HG03159 (cell line): Measurements from ENCODE around the gene THSD4.

Experiments
- ATAC-seq: cut with Tn5 transposase; IDR thresholded peaks from one replicate; pipeline ENCODE4 v1.9.1; 2021; ENCODE audit warnings: mild to moderate bottlenecking, moderate library complexity; ENCODE audit not compliant: unreplicated experiment

THSD4 gene

DNA sequence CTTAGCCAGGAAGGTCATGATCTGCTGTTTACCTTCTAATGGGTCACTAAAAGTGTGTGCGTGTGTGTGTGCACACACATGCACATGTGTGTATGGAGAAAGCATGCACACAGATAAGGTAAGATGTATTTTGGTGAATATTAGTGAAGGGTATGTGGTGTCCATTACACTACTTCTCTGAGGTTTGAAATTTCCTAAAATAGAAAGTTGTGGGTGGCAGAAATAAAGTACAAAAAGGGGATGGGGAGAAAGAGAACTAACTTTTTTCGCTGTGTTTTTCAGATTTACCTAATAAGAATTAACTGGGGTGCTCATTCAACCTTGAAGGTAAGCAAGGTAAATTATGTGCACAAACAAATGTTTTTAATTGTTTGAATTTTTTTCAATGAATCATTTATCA, 670.7 kb downstream of the THSD4 start:
- no peak for ATAC-seq

DNA sequence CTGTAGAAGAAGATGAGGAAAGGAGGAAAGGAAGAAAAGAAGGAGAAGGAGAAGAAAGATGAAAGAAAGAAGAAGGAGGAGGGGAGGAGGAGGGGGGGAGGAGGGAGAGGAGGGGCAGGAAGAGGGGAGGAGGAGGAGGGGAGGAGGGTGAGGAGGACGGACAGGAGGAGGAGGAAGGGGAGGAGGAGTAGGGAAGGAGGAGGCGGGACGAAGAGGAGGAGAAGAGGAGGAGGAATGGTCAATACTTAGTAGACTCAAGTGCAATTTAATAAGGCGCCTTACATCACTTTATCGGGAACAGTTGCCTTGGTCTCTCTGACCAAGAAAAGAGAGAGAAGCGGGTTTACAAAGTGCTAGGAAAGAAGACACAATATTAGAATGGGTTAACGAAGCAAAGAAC, 671.4 kb downstream of the THSD4 start:
- ATAC-seq: no peak

DNA sequence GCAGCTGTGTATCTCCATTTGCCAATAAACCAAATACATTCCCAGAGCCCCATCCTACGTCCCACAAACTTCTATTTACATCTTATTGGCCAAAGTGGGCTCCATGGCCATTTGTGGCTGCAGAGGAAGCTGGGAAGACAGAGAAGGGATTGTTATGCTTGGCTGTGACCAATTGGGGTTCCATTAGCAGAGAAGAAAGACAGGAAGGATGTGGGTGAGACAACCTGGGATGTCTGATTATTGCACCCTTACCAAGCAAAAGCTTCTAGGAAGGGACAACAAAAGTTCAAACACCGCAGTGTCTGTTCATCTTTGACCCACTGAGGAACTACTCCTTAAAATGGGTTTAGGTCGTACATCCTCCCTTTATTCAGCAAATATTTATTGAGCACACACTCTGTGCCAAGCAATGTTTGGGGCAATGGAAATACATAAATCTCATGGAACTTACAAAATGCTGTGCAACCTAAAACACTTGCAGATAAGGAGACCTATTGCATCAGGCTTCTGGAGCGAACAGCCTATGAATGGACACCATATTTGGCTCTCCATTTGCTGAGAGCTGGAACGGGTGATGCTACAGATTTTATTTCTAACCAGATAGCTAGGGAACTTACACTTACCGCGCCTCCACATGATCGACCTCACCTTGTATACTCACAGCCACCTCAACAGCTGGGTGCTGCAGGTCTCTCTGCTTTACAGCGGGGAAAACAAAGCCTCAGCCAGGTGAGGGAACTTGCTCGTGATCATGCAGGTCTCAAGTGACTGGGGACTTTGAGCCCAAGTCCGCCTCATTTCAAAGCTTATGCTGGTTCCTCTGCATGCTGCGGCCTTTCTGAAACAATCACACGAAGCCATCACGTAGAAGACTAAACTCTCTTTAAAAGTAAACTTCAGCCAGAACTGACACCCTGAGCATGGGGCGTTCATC, 673.6 kb downstream of the THSD4 start:
- no peak for ATAC-seq

DNA sequence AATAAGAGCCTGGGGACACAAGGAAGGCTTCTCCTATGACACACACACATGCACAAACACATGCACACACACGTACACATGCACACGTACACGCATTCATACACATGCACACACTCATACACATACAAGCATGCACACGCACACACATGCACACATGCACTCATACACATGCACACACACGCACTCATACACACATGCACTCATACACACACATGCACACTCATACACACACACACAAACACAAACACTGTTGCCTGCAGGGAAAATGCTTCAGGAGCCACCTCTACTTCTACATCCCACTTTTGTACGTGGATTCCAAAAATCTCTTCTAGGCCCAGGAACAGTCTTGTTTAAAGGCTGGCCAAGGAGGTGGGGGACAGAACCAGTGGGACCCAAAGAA, 674.3 kb downstream of the THSD4 start:
- no peak for ATAC-seq

DNA sequence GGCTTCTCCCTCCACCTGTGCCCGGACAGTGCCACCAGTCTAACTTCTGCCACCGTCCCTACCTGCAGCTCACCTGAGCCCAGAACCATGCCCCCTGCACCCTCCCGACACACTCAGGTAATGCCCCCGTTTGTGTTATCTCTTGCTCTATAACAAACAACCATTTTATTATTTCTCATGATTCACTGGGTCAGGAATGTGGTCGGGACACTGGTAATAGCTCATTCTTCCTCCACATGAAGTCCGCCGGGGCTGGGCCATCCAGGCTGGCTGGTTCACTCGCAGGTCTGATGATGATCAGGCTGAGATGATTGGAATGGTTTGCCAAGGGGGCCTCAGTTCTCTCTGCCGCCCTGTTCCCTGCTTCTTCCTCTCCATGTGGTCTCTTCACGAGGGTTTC, 674.8 kb downstream of the THSD4 start:
- ATAC-seq: no peak

DNA sequence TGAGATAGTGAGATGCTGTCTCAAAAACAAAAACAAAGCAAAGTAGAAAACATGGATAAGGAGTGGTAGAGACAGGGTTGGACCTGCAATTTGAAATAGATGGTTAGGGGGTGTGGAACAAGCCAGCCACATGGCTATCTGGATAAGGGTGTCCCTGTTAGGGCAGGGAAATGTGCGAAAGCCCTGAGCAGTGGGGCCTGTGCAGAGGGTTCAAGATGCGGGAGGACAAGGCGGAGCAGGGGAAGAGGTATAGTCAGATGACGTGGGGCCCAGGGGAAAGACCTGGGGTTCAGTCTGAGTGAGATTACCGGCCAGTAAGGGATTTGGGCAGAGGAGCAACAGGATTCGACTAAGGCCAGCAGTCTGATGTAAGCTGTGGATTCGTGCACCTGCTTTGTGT, 676.7 kb downstream of the THSD4 start:
- ATAC-seq: no peak

DNA sequence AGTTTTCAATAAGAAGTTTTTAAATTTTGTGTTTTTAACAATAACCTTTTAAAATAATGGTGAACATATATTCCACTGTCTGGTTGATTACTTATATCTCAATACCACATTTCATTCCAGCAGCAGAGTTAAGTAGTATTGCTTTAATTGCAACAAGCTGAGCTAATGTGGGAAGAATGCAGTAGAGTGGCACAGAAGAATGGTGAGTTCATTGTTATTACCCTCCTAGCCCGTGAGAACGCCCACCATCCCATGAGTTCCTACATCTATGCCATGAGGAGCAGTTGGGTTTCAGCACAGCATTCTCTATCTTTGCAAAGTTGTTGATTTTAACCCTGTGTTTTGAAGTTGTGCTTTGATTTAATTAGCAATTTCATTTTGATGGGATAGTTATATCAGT, 677.2 kb downstream of the THSD4 start:
- no peak for ATAC-seq

DNA sequence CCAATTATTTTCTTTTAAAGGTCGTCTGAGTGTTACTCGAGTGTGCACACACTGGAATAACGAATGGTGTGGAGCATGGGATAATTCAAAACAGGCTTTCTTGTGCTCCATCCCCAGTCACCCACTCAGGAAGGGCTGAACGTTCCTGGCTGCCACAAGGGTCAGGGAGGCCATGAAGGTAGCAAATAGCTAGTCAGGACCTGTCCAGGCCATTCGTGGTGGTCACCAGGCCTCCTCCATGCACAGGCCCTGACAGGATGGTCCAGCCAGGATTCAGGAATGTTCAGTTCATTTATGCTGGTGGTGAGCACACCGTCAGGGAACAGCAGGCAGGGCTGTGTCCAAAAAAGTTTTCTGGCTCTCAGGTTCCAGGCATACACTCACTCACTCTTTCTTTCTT, 683.4 kb downstream of the THSD4 start:
- no peak for ATAC-seq

DNA sequence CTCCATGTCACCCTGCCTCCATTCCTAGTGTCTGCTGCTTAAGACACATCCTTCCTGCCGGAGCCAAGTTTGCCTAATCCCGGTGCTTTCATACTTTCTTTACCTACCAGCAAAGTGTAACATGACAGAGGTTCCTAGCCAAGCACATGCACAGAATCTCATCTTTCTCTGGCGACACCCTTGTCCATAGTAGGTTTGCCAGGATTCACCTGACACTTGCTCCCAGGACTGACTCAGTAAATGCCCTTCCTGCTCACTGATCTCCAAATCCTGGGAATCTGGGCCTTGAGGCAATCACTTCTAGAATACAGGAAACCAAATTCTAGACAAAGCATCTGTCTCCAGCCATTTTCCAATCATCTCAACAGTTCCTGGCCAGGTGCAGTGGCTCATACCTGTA, 684.9 kb downstream of the THSD4 start:
- no peak for ATAC-seq

DNA sequence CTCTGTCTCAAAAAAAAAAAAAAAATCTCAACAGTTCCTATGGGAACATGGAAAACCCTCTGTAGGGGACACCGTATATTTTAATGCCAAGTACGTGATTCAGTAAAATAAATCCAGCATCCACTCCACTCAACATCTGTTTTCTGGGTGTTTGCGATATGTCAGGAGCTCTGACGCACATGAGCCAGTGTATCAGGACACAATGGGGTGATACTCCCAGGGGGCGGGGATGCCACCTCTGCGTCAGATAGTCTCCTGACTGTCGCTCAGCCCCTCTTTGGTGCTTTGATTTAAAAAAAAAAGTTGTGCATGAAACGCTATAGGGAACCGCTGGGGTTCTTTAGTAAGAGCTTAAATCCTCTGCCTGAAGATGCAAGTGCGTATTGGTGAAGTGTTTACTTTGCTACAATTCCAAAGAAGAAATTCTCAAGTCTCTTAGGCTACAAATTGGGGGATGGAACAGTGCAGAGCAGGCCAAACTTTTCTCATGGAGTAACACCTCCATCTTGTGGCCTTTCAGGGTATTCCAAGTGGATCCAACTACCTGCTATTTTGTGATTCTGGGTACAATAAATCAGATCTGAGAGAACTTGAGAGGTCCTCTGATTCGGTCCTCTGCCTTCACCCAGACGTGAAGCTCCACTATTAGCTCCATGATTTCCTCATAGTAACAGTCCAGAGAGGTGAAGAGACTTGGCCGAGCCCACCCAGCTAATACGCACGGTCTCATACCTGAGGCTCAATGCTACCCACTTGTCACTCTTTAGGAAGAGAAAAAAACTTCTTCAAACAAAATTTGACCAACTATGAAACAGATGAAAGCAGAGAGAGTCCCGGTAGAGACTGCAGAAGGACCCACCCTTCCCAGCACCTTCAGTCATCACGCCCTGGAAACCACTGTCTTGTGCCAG, 685.8 kb downstream of the THSD4 start:
- ATAC-seq: no peak

DNA sequence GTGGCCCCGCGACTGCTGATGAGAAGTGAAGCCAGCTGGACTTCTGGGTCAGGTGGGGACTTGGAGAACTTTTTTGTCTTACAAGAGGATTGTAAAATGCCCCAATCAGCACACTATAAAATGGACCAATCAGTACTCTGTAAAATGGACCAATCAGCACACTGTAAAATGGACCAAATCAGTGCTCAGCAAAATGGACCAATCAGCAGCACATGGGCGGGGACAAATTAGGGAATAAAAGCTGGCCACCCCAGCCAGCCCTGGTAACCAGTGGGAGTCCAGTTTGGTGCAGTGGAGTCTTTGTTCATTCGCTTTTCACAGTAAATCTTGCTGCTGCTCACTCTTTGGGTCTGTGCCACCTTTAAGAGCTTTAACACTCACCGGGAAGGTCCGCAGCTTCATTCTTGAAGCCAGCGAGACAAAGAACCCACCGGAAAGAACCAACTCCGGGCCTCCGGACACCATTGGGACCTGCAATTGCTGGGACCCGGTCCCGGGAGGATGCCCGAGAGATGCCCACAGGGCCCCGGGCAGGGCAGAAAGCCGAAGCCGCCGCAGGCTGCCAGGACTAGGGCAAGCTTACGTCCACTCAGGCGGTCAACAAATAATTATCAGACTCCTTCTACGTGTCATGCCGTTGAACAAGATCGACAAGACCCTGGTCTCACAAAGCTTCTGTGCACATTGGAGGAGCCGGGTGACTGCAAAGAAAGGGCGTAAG, 686.8 kb downstream of the THSD4 start:
- no peak for ATAC-seq

DNA sequence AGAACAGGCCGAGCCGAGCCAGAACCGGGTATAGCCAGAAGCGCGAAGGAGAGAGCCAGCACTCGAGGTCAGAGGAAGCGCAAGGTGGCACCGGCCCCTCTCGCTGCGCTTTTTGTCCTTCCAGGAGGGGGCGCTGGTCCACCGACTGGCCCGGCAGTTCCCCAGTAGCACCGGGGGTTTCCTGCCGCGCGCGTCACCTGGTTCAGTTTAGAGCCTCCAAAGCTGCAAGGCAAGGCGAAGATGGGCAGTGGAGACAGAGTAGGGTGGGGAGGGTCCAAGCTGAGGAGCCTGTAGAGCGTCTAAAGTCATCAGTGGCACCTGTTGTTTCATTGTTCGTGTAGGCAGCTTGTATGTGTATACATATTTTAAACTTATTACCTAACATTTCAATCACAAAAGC, 687.5 kb downstream of the THSD4 start:
- no peak for ATAC-seq

DNA sequence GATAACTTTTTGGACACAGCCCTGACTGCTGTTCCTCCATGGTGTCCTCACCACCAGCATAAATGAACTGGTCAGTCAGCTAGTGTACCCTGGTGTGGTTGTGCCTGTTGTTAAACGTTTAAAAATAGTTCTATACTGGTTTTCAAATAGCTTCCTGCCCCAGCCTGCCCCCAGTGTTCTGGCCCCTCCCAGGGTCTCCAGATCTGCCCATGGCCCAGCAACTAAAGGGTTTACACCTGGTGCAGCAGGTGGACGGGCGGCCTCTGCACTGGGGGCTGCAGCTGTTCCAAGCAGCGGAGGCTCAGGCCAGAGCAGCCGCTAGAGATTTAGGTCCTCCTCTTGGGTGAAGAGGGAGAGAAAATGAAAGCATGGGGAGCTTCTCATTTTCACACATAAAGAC, 689.0 kb downstream of the THSD4 start:
- ATAC-seq: no peak

DNA sequence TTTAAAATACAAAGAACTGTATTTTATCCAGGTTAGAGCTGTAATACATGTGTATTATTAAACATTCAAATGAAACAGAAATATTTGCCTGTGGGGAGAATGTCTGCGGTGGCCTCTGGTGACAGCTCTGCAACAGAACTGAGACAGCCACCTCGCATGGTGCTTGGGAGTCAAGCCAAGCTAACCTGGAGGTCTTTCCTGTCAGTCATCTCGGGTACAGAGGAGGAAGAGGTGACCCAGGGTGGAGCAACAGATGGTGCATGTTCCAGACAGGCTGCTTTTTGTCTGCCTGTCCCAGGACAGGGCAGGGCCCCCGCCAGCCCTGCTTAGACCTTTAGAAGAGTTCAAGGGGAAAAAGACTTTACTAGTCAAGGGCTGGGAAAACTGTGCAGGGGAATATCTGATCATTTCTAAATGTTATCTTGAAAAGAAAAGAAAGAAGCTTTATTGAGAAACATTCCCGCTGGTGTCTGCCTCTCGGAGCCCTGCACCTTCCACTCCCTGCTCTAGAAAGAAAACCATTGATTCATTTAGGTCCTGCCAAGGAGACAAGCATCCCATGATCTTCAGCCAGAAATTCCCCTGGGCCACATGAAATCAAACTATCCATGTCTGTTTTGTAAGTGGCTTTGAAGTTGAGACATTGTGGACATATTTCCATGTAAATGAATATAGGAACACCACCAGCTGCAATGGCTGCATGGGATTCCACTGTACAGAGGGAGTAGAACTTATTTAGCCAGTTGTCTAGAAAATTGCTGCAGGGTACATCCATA, 689.6 kb downstream of the THSD4 start:
- no peak for ATAC-seq

DNA sequence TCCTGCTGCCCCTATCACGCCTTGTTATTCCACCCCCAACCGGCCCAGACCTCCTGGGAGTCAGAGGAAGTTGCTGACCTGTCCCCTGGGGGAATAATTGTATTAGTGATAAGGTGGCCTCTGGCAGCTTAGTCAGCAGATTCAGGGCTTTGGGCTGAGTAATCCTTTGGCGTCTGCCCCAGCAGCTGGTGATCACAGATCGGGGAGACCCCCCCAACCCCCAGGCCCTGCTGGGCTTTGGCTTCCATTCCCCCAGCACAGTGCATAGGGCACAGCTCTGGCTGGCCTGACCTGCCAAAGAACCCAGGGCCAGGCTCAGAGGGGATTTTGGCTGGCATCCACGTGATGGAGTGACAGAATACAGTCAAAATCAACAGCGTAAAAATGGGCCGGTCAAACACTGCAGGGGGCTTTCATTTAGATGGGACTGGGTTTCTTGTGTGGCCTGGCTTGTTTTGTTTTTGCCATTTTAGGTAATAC, 691.2 kb downstream of the THSD4 start:
- ATAC-seq: no peak

DNA sequence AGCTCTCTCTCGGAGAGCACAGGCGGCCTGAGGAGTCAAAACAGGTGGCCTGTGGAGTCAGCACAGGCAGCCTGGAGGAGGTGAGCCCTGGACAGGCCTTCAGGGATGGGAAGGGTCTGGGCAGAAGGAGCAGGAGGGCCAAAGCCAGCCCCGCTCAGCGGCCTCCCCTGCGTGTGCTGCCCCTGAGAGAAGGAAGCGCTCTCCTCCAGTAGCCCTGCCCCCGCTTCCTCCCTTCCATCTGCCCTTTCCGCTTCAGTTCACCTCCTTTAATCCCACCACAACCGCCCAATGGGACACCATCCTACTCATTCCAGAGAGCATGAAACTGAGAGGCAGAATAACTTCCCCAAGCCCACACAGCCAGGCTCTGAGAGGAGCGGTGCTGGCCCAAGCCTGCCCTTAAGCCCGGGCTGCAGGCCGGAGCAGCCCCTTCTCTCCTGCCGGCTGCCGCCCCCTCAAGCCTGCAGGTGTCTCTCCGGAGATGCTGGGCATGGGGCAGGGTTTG, 691.9 kb downstream of the THSD4 start:
- no peak for ATAC-seq

DNA sequence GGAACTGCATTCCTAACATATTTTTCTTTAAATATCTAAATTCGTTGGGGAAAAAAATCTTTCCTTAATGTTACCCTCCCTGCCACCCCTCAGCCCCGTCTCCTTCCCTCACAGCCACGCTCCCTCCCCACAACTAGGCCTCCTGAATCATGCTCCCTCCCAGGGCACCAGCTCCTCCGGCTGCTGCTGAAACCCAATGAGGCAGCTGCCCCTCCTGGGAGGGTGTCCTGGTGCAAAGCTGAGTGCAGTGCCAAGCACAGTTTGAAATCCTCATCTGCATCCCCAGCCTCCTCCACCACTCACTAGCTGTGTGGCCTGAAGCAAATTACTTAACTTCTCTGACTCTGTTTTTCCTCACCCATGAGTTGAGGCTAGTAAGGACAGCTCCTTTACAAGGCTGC, 692.4 kb downstream of the THSD4 start:
- ATAC-seq: no peak

DNA sequence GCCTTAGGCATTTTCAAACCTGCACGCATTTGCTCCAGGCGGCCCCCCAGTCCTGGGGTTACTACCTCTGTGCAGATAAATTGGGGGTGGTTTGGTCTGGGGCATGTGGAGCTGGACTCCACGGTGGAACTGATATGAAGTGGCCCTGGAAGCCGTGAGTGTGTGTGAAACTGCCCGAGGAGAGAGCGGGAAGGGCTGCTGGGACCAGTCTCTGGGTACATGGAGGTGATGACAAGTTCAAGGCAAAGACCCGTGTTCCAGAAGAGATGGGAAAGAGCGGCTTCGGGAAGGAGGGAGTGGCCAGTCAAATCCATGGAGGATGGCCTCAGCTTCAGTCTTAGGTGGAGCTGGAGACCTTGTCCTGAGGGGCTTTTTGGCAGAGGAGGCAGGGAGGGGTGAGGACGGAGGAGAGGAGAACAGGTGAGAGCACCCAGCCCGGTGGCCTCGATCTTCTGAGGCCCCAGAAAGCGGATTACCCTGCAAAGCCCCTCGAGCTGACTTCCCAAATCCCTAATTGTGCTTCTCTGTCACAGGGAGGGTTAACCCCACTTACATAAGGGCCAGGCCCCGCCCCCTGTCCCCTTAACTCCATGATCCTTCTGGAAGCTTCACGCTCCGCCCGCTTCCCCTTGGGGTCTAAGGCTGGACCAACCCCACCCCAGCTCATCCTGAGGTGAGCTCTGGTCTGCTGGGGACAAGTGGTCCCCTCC, 693.2 kb downstream of the THSD4 start:
- no peak for ATAC-seq

DNA sequence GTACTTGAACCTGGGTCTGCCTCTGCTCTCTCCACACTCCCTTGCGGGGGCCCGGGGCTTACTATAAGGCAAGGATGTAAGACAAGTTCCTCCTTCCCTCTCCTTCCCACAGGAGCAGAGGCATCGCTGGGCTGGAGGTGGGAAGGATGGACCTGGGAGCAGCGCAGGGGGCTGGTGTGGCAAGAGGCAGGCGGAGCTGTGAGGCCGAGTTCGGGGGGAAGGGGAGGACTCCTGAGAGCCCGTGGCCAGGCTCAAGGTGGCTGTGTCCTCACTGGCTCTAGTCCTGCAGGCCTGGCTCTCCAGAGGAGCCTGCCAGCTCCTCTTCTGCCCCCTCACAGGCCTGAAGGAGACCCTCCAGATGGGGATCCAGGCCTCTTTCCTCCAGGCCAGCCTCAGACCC, 694.1 kb downstream of the THSD4 start:
- no peak for ATAC-seq
